Liver (tissue), 9 donors: ENCODE measurements around the gene DOCK6. TPM values are rescaled to one million over a fixed set of nuclear protein-coding genes. Genes with fewer than 3 reads are reported as not detected.
A peak's percentile ranks its signal among the peaks of the same experiment; 100 is the strongest.

Experiments used
- DNase-seq: peaks from one replicate; pipeline ENCODE4 v3.0.0-alpha.2; 2017; ENCODE audit warnings: low spot score
- H3K27ac ChIP-seq, 2 donors: one replicate each; pipeline ENCODE4 v1.7.0; 2013; ENCODE audit warnings: inconsistent platforms in 2 of 2, low read length in 2 of 2, control low read depth in 1 of 2, low read depth in 1 of 2, mild to moderate bottlenecking in 1 of 2
- H3K27me3 ChIP-seq, 4 donors: one replicate each; pipeline versions ENCODE4 v1.6.1 to v1.7.0; 2013; ENCODE audit warnings: low read length in 3 of 4, inconsistent platforms in 1 of 4, mild to moderate bottlenecking in 1 of 4, moderate library complexity in 1 of 4; ENCODE audit not compliant: control insufficient read depth in 4 of 4, insufficient read depth in 4 of 4
- H3K36me3 ChIP-seq, 4 donors: one replicate each; pipeline versions ENCODE4 v1.6.1 to v1.7.0; 2013; ENCODE audit warnings: low read length in 3 of 4, mild to moderate bottlenecking in 3 of 4, low read depth in 1 of 4, moderate library complexity in 1 of 4; ENCODE audit not compliant: control insufficient read depth in 4 of 4, insufficient read depth in 3 of 4
- H3K4me1 ChIP-seq, 4 donors: one replicate each; pipeline versions ENCODE4 v1.6.1 to v1.7.0; 2013; ENCODE audit warnings: low read length in 3 of 4, mild to moderate bottlenecking in 3 of 4, moderate library complexity in 1 of 4; ENCODE audit not compliant: control insufficient read depth in 4 of 4, insufficient read depth in 4 of 4
- H3K4me3 ChIP-seq, 3 donors: one replicate each; pipeline versions ENCODE4 v1.6.1 to v1.7.0; 2013; ENCODE audit warnings: low read length in 3 of 3, control low read depth in 1 of 3, low read depth in 1 of 3, mild to moderate bottlenecking in 1 of 3
- H3K9ac ChIP-seq, 2 donors: one replicate each; pipeline ENCODE4 v1.7.0; 2013; ENCODE audit warnings: low read length in 2 of 2, mild to moderate bottlenecking in 2 of 2, moderate library complexity in 2 of 2, control low read depth in 1 of 2, low read depth in 1 of 2
- H3K9me3 ChIP-seq, 4 donors: one replicate each; pipeline versions ENCODE4 v1.6.1 to v1.7.0; 2013; ENCODE audit warnings: low read length in 3 of 4; ENCODE audit not compliant: control insufficient read depth in 4 of 4
- CTCF ChIP-seq: fragments of 150-350 bp; IDR thresholded peaks from 2 replicates; pipeline ENCODE4 v1.5.1; 2017; ENCODE audit warnings: improper control_type of control experiment, low read depth, low read length; ENCODE audit not compliant: missing input control
- EGR1 ChIP-seq, 2 donors: IDR thresholded peaks; 2 replicates each; pipeline ENCODE4 v1.6.1; 2016 to 2018; ENCODE audit warnings: antibody characterized with exemption in 2 of 2, low read depth in 2 of 2
- FOXA1 ChIP-seq: IDR thresholded peaks from 2 replicates; pipeline ENCODE4 v1.6.1; 2016; ENCODE audit warnings: antibody characterized with exemption
- FOXA2 ChIP-seq: IDR thresholded peaks from 2 replicates; pipeline ENCODE4 v1.6.1; 2016; ENCODE audit warnings: antibody characterized with exemption
- GABPA ChIP-seq, 2 donors: IDR thresholded peaks in 1 of 2; conservative IDR thresholded peaks in 1 of 2; 2 replicates each; pipeline ENCODE4 v1.6.1; 2016; ENCODE audit warnings: antibody characterized with exemption in 2 of 2, mild to moderate bottlenecking in 1 of 2, moderate library complexity in 1 of 2
- HNF4A ChIP-seq, 2 donors: conservative IDR thresholded peaks; 2 replicates each; pipeline ENCODE4 v1.6.1; 2016; ENCODE audit warnings: antibody characterized with exemption in 2 of 2, mild to moderate bottlenecking in 2 of 2
- HNF4G ChIP-seq: IDR thresholded peaks from 2 replicates; pipeline ENCODE4 v1.6.1; 2016; ENCODE audit warnings: antibody characterized with exemption
- JUND ChIP-seq, 2 donors: IDR thresholded peaks; 2 replicates each; pipeline ENCODE4 v1.6.1; 2016; ENCODE audit warnings: antibody characterized with exemption in 2 of 2
- MAX ChIP-seq: IDR thresholded peaks from 2 replicates; pipeline ENCODE4 v1.6.1; 2016; ENCODE audit warnings: antibody characterized with exemption
- NR2F2 ChIP-seq: IDR thresholded peaks from 2 replicates; pipeline ENCODE4 v1.6.1; 2016; ENCODE audit warnings: antibody characterized with exemption
- RAD21 ChIP-seq, 2 donors: IDR thresholded peaks; 2 replicates each; pipeline ENCODE4 v1.6.1; 2016; ENCODE audit warnings: antibody characterized with exemption in 2 of 2, mild to moderate bottlenecking in 2 of 2
- SP1 ChIP-seq: IDR thresholded peaks from 2 replicates; pipeline ENCODE4 v1.6.1; 2018; ENCODE audit warnings: antibody characterized with exemption, mild to moderate bottlenecking
- TAF1 ChIP-seq: conservative IDR thresholded peaks from 2 replicates; pipeline ENCODE4 v1.6.1; 2016; ENCODE audit warnings: antibody characterized with exemption, mild to moderate bottlenecking
- YY1 ChIP-seq: IDR thresholded peaks from 2 replicates; pipeline ENCODE4 v1.6.1; 2016; ENCODE audit warnings: antibody characterized with exemption, mild to moderate bottlenecking
- ZBTB33 ChIP-seq: IDR thresholded peaks from 2 replicates; pipeline ENCODE4 v1.6.1; 2016; ENCODE audit warnings: antibody characterized with exemption
- WGBS: extraction: QIAGEN DNeasy Blood & Tissue Kit; methylation state at CpG from one replicate; pipeline ENCODE4 v1.1.7; 2013; 5-methylcytosine and 5-hydroxymethylcytosine counted together
- polyA plus RNA-seq, 2 donors: library from polyadenylated mRNA; stranded (reverse) in 1 of 2; unstranded in 1 of 2; fragments of 200-250 nt in 1 of 2; fragments of >200 nt in 1 of 2; fragmentation: Nextera tagmentation in 1 of 2; extraction: Ambion mirVana in 1 of 2; gene quantifications; one replicate each; pipeline versions ENCODE4 v1.2.1 to v1.2.3, GENCODE V29; 2013 to 2015
- total RNA-seq, 2 donors: library from RNA; depleted of rRNA; stranded (reverse); fragments of >200 nt; gene quantifications; one replicate each; pipeline ENCODE4 v1.2.3, GENCODE V29; 2014
- TF ChIP-seq, protein P1 (sequence below): IDR thresholded peaks from 2 replicates; pipeline ENCODE4 v1.6.1; 2016; ENCODE audit warnings: antibody characterized with exemption
- TF ChIP-seq, protein P2 (sequence below): IDR thresholded peaks from 2 replicates; pipeline ENCODE4 v1.6.1; 2016; ENCODE audit warnings: antibody characterized with exemption, mild to moderate bottlenecking
- donor health status: healthy.
- donor health status: healthy.
- donor health status: healthy.
- donor health status: healthy.
- donor health status: healthy.

The DOCK6 gene
- total and polyA plus RNA-seq, 4 donors: 4.9 to 15.8 (median 13.7) TPM

DNA sequence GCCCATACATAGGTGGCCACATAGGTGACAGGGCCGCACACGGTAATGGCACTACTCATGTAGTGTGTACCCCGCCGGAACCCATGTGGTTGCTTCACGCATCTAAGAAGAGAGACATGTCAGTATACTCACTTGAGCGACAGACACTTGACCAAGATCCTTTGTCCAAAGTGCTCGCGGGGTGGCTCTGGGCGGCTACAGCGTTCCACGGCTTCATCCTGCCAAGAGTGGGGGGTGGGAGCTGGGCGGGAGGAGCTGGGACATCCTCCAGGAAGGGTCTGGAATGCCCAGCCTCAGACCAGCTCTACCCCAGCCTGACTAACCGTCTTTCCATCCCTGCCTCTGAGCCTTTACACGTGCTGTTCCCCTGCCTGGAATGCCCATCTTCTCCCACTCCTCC, 14.4 kb downstream of the DOCK6 start:
- Histone ChIP-seq H3K27ac (peak overlapping the region; percentile 40 to 72), H3K4me1 (peaks cover 0 to 11% (median 4%) of the 10 kb centered on the region in 4 donors), H3K9ac (no peak overlapping the region), H3K36me3 (no peaks in the 10 kb centered on the region), H3K4me3 (no peak overlapping the region), H3K27me3 (no peaks in the 10 kb centered on the region), H3K9me3 (no peaks in the 10 kb centered on the region)
- DNase-seq: no peak
- TF ChIP-seq FOXA2 (no peak), YY1 (no peak), HNF4A (conservative IDR thresholded peaks at IDR 0.05) (no peak), CTCF (no peak), NR2F2 (no peak), RAD21 (IDR thresholded peaks at IDR 0.05) (no peak), GABPA (IDR thresholded peaks at IDR 0.05 in 1 of 2, conservative IDR thresholded peaks at IDR 0.05 in 1 of 2) (no peak), SP1 (no peak), FOXA1 (no peak), HNF4G (no peak), TAF1 (no peak), MAX (no peak), ZBTB33 (no peak), EGR1 (IDR thresholded peaks at IDR 0.05; ENCODE audit: low read depth in 2 of 2) (no peak)
- TF ChIP-seq, protein P1, sequence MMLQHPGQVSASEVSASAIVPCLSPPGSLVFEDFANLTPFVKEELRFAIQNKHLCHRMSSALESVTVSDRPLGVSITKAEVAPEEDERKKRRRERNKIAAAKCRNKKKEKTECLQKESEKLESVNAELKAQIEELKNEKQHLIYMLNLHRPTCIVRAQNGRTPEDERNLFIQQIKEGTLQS: no peak
- TF ChIP-seq, protein P2, sequence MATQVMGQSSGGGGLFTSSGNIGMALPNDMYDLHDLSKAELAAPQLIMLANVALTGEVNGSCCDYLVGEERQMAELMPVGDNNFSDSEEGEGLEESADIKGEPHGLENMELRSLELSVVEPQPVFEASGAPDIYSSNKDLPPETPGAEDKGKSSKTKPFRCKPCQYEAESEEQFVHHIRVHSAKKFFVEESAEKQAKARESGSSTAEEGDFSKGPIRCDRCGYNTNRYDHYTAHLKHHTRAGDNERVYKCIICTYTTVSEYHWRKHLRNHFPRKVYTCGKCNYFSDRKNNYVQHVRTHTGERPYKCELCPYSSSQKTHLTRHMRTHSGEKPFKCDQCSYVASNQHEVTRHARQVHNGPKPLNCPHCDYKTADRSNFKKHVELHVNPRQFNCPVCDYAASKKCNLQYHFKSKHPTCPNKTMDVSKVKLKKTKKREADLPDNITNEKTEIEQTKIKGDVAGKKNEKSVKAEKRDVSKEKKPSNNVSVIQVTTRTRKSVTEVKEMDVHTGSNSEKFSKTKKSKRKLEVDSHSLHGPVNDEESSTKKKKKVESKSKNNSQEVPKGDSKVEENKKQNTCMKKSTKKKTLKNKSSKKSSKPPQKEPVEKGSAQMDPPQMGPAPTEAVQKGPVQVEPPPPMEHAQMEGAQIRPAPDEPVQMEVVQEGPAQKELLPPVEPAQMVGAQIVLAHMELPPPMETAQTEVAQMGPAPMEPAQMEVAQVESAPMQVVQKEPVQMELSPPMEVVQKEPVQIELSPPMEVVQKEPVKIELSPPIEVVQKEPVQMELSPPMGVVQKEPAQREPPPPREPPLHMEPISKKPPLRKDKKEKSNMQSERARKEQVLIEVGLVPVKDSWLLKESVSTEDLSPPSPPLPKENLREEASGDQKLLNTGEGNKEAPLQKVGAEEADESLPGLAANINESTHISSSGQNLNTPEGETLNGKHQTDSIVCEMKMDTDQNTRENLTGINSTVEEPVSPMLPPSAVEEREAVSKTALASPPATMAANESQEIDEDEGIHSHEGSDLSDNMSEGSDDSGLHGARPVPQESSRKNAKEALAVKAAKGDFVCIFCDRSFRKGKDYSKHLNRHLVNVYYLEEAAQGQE: no peak
- WGBS: 73% methylated on average over 14 of the region's 14 CpGs

DNA sequence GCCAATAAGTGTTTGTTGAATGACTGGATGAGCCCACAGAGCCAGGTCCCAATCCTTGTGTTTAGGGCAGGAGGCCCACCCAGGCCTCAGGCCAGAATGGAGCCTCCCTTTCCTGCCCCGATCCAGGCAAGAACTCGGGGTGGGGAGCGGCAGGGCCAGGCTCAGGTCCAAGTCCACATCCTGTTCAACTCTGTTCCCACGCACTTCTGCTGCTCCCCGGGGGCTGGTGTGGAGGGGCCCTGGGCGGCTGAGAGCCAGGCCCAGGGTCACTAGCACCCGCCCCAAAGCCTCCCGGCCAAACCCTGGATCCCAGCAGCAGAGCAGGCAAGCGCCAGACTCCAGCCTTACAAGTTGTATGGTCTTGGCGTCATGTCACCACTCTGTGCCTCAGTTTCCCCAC, 14.9 kb downstream of the DOCK6 start:
- H3K36me3 ChIP-seq: peaks cover 0 to 2% (median 0%) of the 10 kb centered on the region in 4 donors
- no peak overlapping the region for H3K9ac ChIP-seq
- WGBS: 73% methylated on average over 10 of the region's 10 CpGs
- DNase-seq: no peak
- H3K4me1 ChIP-seq: peaks cover 0 to 13% (median 7%) of the 10 kb centered on the region in 4 donors
- H3K27ac ChIP-seq: peak overlapping the region; percentile 40 to 72
- H3K9me3 ChIP-seq: no peaks in the 10 kb centered on the region
- TF ChIP-seq NR2F2 (peak; percentile 87), JUND (IDR thresholded peaks at IDR 0.05) (no peak)
- H3K4me3 ChIP-seq: no peak overlapping the region
- H3K27me3 ChIP-seq: no peaks in the 10 kb centered on the region
